Measurements from ENCODE around the gene PRKCZ. TPM values are rescaled to one million over a fixed set of nuclear protein-coding genes. Genes with fewer than 3 reads are reported as not detected.
A peak's percentile ranks its signal among the peaks of the same experiment; 100 is the strongest.

Gene PRKCZ
- total and polyA plus RNA-seq, 9 donors = 3.4 to 16.1 (median 5.8) TPM

DNA sequence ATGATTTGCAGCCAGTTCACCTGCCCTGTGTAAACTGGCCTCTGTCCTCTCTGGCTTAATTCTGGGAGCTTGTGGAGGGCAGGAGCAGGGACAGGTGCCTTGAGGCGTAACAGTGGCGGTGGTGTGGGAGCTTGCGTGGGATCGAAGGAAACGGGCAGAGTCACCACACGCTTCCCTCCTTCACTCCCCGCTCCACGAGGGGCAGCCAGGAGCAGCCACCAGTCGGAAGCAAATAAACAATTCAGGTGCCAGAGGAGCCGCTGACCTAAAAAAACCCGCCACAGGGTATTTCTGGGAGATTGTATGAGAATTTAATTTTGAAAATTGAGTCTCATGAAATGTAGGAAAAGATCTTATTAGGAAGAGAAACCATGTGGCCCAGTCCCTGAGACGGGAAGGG lies 118.3 kb downstream of the PRKCZ start:
- no peaks in the 10 kb centered on the region for H3K4me1 ChIP-seq (ENCODE audit: insufficient read depth)
- H3K27me3 ChIP-seq = no peaks in the 10 kb centered on the region
- DNase-seq = no peak
- H3K36me3 ChIP-seq = no peaks in the 10 kb centered on the region
- no peak overlapping the region for H3K4me3 ChIP-seq
- intact Hi-C loops (cut with DNase I) = loop anchor here in 1 of 4 donors (10.0 kb wide), 1 partner anchor 224 kb away; no protein-coding TSS in a partner anchor
- WGBS, 3 donors = 82 to 87% (median 84%) methylated on average over 12 of the region's 12 CpGs
- no peaks in the 10 kb centered on the region for H3K9me3 ChIP-seq
- TF ChIP-seq EP300 (IDR thresholded peaks at IDR 0.05) (no peak), POLR2A (IDR thresholded peaks at IDR 0.05) (no peak)
- TF ChIP-seq, protein P1, sequence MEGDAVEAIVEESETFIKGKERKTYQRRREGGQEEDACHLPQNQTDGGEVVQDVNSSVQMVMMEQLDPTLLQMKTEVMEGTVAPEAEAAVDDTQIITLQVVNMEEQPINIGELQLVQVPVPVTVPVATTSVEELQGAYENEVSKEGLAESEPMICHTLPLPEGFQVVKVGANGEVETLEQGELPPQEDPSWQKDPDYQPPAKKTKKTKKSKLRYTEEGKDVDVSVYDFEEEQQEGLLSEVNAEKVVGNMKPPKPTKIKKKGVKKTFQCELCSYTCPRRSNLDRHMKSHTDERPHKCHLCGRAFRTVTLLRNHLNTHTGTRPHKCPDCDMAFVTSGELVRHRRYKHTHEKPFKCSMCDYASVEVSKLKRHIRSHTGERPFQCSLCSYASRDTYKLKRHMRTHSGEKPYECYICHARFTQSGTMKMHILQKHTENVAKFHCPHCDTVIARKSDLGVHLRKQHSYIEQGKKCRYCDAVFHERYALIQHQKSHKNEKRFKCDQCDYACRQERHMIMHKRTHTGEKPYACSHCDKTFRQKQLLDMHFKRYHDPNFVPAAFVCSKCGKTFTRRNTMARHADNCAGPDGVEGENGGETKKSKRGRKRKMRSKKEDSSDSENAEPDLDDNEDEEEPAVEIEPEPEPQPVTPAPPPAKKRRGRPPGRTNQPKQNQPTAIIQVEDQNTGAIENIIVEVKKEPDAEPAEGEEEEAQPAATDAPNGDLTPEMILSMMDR (IDR thresholded peaks at IDR 0.05) = no peak
- no peak overlapping the region for H3K27ac ChIP-seq

DNA sequence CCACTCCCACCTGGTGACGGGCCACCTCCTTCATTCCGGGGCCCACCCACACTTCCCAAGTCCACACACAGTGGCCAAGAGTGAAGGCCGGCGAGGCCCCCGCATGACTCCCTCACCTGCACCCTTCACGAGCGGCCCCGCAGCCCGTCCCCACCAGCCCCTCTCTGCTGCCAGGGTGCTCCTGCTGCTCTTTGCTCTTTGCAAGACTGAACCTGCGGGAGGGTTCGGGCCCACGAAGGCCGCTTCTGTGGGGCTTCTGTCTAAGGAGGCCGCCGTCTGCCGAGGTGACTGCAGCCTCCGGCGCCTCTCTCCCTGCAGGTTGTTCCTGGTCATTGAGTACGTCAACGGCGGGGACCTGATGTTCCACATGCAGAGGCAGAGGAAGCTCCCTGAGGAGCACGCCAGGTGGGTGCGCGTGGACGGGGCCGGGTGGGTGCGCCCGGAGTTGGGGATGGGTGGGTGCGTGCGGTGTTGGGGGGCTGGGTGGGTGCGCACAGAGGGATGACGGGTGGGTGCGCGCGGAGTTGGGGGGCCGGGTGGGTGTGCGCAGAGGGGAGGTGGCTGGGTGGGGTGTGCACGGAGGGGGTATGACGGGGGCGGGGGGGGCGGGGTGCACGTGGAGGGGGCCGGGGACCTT lies 119.1 kb downstream of the PRKCZ start:
- intact Hi-C loops (cut with DNase I) = loop anchor here in 1 of 4 donors (10.0 kb wide), 1 partner anchor 225 kb away; no protein-coding TSS in a partner anchor
- Histone ChIP-seq H3K9me3 (no peaks in the 10 kb centered on the region), H3K36me3 (no peaks in the 10 kb centered on the region), H3K27me3 (no peaks in the 10 kb centered on the region), H3K27ac (no peak overlapping the region), H3K4me1 (ENCODE audit: insufficient read depth) (peaks cover 4% of the 10 kb centered on the region), H3K4me3 (no peak overlapping the region)
- 87 to 93% (median 91%) methylated on average over 39 to 43 of the region's 43 CpGs for WGBS, 3 donors
- DNase-seq = no peak
- no peak for TF ChIP-seq EP300 (IDR thresholded peaks at IDR 0.05)
- TF ChIP-seq, protein P1 (IDR thresholded peaks at IDR 0.05) = no peak

DNA sequence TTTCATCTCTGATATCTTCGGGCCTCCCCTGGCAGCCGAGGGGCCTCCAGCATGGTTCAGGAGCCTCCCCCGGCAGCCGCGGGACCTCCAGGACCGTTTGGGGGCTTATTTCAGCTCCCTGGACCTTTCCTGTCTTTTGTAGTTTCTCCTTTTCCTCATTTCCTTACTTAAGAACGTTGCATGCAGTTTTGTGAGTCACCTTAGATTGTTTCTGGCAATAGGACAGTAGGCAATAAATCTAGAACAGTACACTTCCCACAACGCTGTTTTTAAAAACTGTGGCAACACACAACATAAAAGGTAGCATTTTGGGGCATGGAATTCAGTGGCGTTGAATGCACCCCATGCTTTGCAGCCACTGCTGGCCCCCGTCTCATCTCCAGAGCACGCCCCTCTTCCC lies 120.0 kb downstream of the PRKCZ start:
- Histone ChIP-seq H3K9me3 (no peaks in the 10 kb centered on the region), H3K36me3 (no peaks in the 10 kb centered on the region), H3K4me3 (no peak overlapping the region), H3K4me1 (ENCODE audit: insufficient read depth) (peaks cover 4% of the 10 kb centered on the region), H3K27me3 (no peaks in the 10 kb centered on the region), H3K27ac (no peak overlapping the region)
- intact Hi-C loops (cut with DNase I) = loop anchor here in 2 of 4 donors (10.0 kb wide), 2 partner anchors 225 to 375 kb away; no protein-coding TSS in a partner anchor
- TF ChIP-seq EP300 (IDR thresholded peaks at IDR 0.05) (no peak), POLR2A (IDR thresholded peaks at IDR 0.05) (no peak)
- TF ChIP-seq, protein P1 (IDR thresholded peaks at IDR 0.05) = no peak
- WGBS, 3 donors = 30 to 46% (median 42%) methylated on average over 11 of the region's 11 CpGs
- DNase-seq = no peak

DNA sequence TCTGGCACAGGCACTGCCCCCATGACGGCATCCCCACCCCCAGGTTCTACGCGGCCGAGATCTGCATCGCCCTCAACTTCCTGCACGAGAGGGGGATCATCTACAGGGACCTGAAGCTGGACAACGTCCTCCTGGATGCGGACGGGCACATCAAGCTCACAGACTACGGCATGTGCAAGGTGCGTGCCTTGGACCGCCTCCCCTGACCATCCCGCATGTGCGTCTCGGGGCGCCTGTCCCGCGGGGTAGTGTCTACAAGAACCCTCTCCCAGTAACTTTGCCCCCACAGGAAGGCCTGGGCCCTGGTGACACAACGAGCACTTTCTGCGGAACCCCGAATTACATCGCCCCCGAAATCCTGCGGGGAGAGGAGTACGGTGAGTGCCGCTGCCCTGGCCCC lies 121.8 kb downstream of the PRKCZ start:
- 89 to 95% (median 92%) methylated on average over 26 of the region's 26 CpGs for WGBS, 3 donors
- Histone ChIP-seq H3K27me3 (no peaks in the 10 kb centered on the region), H3K4me1 (ENCODE audit: insufficient read depth) (peaks cover 9% of the 10 kb centered on the region), H3K36me3 (no peaks in the 10 kb centered on the region), H3K4me3 (no peak overlapping the region), H3K9me3 (no peaks in the 10 kb centered on the region), H3K27ac (no peak overlapping the region)
- intact Hi-C loops (cut with DNase I) = loop anchor here in 2 of 4 donors (10.0 kb wide), 2 partner anchors 227 to 373 kb away; no protein-coding TSS in a partner anchor
- peak in 1 of 5 donors; percentile 26 for DNase-seq
- TF ChIP-seq POLR2A (IDR thresholded peaks at IDR 0.05) (no peak), EP300 (IDR thresholded peaks at IDR 0.05) (no peak)
- TF ChIP-seq, protein P1 (IDR thresholded peaks at IDR 0.05) = no peak
